BLaER1 treated with 17β-estradiol and CSF1 and Interleukin-3, amounts not matched to agents 10 nM and 100 nM (cell line): Measurements from ENCODE around the gene NAA80.
A peak's percentile ranks its signal among the peaks of the same experiment; 100 is the strongest.

Source experiments
- H3K27ac ChIP-seq, 11 experiments: shearing (Covaris generic); formaldehyde crosslinking; 2 replicates each; pipeline ENCODE4 v1.8.1; 2022
- H3K27me3 ChIP-seq, 11 experiments: shearing (Covaris generic); formaldehyde crosslinking; 2 replicates each; pipeline ENCODE4 v1.8.1; 2022
- H3K36me3 ChIP-seq, 11 experiments: shearing (Covaris generic); formaldehyde crosslinking; 2 replicates each; pipeline ENCODE4 v1.8.1; 2022
- H3K4me1 ChIP-seq, 10 experiments: shearing (Covaris generic); formaldehyde crosslinking; 2 replicates each; pipeline ENCODE4 v1.8.1; 2022
- H3K4me2 ChIP-seq, 11 experiments: shearing (Covaris generic); formaldehyde crosslinking; 2 replicates each; pipeline ENCODE4 v1.8.1; 2022
- H3K4me3 ChIP-seq, 10 experiments: shearing (Covaris generic); formaldehyde crosslinking; 2 replicates each; pipeline ENCODE4 v1.8.1; 2022
- H3K9ac ChIP-seq, 11 experiments: shearing (Covaris generic); formaldehyde crosslinking; 2 replicates each; pipeline ENCODE4 v1.8.1; 2022
- H3K9me3 ChIP-seq, 11 experiments: shearing (Covaris generic); formaldehyde crosslinking; replicated peaks in 1 of 11; 2 replicates each; pipeline ENCODE4 v1.8.1; 2022
- H4K20me1 ChIP-seq, 11 experiments: shearing (Covaris generic); formaldehyde crosslinking; 2 replicates each; pipeline ENCODE4 v1.8.1; 2022
- Cebpa-rat ChIP-seq, 11 experiments: shearing (Covaris generic); IDR thresholded peaks; 2 replicates each; pipeline ENCODE4 v1.8.1; 2022

The NAA80 gene

GRCh38 chr3:50334339-50335075 is 35.3 kb upstream of the NAA80 start:
- Histone ChIP-seq H3K4me3 (peak overlapping the region in 6 of 10 experiments; percentile 15 to 89 (median 84); a peak in 8 of 20 replicates), H3K9ac (peak overlapping the region; percentile 28 to 97 (median 92); a peak in 20 of 22 replicates), H3K4me1 (peaks cover 45 to 60% (median 55%) of the 10 kb centered on the region in 10 experiments), H3K27ac (peak overlapping the region in 7 of 11 experiments; percentile 3 to 37 (median 31); a peak in 7 of 22 replicates), H3K27me3 (peaks cover 0 to 4% (median under 1%) of the 10 kb centered on the region in 11 experiments; a peak in 8 of 22 replicates), H4K20me1 (peaks cover 74 to 78% (median 76%) of the 10 kb centered on the region in 11 experiments), H3K4me2 (peak overlapping the region; percentile 87 to 100 (median 98)), H3K36me3 (peaks cover 53 to 77% (median 71%) of the 10 kb centered on the region in 11 experiments), H3K9me3 (no peaks in the 10 kb centered on the region)
- TF ChIP-seq Cebpa-rat (IDR thresholded peaks at IDR 0.05): no peak

GRCh38 chr3:50333744-50334328 is 34.6 kb upstream of the NAA80 start:
- peak overlapping the region in 3 of 10 experiments; percentile 10 to 87 (median 26); a peak in 2 of 20 replicates for H3K4me3 ChIP-seq
- H4K20me1 ChIP-seq: peaks cover 74 to 84% (median 80%) of the 10 kb centered on the region in 11 experiments
- peak overlapping the region; percentile 28 to 97 (median 92); a peak in 21 of 22 replicates for H3K9ac ChIP-seq
- H3K36me3 ChIP-seq: peaks cover 58 to 84% (median 77%) of the 10 kb centered on the region in 11 experiments
- no peak for TF ChIP-seq Cebpa-rat (IDR thresholded peaks at IDR 0.05)
- peak overlapping the region; percentile 87 to 100 (median 98) for H3K4me2 ChIP-seq
- peaks cover 42 to 61% (median 54%) of the 10 kb centered on the region in 10 experiments for H3K4me1 ChIP-seq
- peak overlapping the region in 8 of 11 experiments; percentile 3 to 49 (median 31); a peak in 9 of 22 replicates for H3K27ac ChIP-seq
- H3K9me3 ChIP-seq: no peaks in the 10 kb centered on the region
- no peaks in the 10 kb centered on the region for H3K27me3 ChIP-seq

GRCh38 chr3:50331364-50331907 is 32.2 kb upstream of the NAA80 start:
- peaks cover 60 to 84% (median 76%) of the 10 kb centered on the region in 11 experiments for H3K36me3 ChIP-seq
- peaks cover 51 to 70% (median 59%) of the 10 kb centered on the region in 10 experiments for H3K4me1 ChIP-seq
- no peaks in the 10 kb centered on the region for H3K9me3 ChIP-seq
- H3K4me3 ChIP-seq: no peak overlapping the region
- H3K4me2 ChIP-seq: no peak overlapping the region
- H3K27ac ChIP-seq: no peak overlapping the region
- no peaks in the 10 kb centered on the region for H3K27me3 ChIP-seq
- peak overlapping the region in 4 of 11 experiments; percentile 7 to 92 (median 24); a peak in 2 of 22 replicates for H3K9ac ChIP-seq
- TF ChIP-seq Cebpa-rat (IDR thresholded peaks at IDR 0.05): no peak
- peaks cover 68 to 90% (median 83%) of the 10 kb centered on the region in 11 experiments for H4K20me1 ChIP-seq

- peaks cover 62 to 84% (median 78%) of the 10 kb centered on the region in 11 experiments for H3K36me3 ChIP-seq
- H4K20me1 ChIP-seq: peaks cover 57 to 86% (median 72%) of the 10 kb centered on the region in 11 experiments
- H3K4me2 ChIP-seq: no peak overlapping the region
- H3K4me1 ChIP-seq: peaks cover 42 to 70% (median 57%) of the 10 kb centered on the region in 10 experiments
- H3K9me3 ChIP-seq: no peaks in the 10 kb centered on the region
- peak overlapping the region in 2 of 11 experiments; percentile 5 to 31; a peak in 2 of 22 replicates for H3K9ac ChIP-seq
- H3K27me3 ChIP-seq: no peaks in the 10 kb centered on the region
- H3K4me3 ChIP-seq: no peak overlapping the region
- H3K27ac ChIP-seq: no peak overlapping the region
- no peak for TF ChIP-seq Cebpa-rat (IDR thresholded peaks at IDR 0.05)
These were observed 31.1 kb upstream of the NAA80 start for GRCh38 chr3:50330330-50330729.

GRCh38 chr3:50327943-50328691 is 28.9 kb upstream of the NAA80 start, which contains the start of gene TUSC2:
TUSC2 (minus strand) TSS chr3:50328223; CDS start chr3:50328099, 124 bp downstream.
- H3K4me1 ChIP-seq: peaks cover 32 to 70% (median 51%) of the 10 kb centered on the region in 10 experiments
- H3K36me3 ChIP-seq: peaks cover 48 to 76% (median 60%) of the 10 kb centered on the region in 11 experiments
- peak within 1 kb of the TSS; percentile 88 to 99 (median 92) for H3K4me3 ChIP-seq
- peaks cover 37 to 70% (median 50%) of the 10 kb centered on the region in 11 experiments for H4K20me1 ChIP-seq
- H3K9ac ChIP-seq: peak within 1 kb of the TSS; percentile 82 to 95 (median 90)
- no peaks in the 10 kb centered on the region for H3K9me3 ChIP-seq
- no peak for TF ChIP-seq Cebpa-rat (IDR thresholded peaks at IDR 0.05)
- H3K27ac ChIP-seq: peak within 1 kb of the TSS; percentile 67 to 86 (median 81)
- no peaks in the 10 kb centered on the region for H3K27me3 ChIP-seq
- peak within 1 kb of the TSS; percentile 93 to 100 (median 98) for H3K4me2 ChIP-seq

GRCh38 chr3:50327129-50327528 is 27.9 kb upstream of the NAA80 start:
- Histone ChIP-seq H3K27ac (peak overlapping the region; percentile 67 to 86 (median 81); a peak in 20 of 22 replicates), H3K27me3 (no peaks in the 10 kb centered on the region), H3K4me2 (peak overlapping the region; percentile 93 to 100 (median 98)), H3K4me1 (peaks cover 41 to 77% (median 60%) of the 10 kb centered on the region in 10 experiments), H3K9ac (peak overlapping the region; percentile 82 to 95 (median 90)), H3K4me3 (peak overlapping the region; percentile 88 to 99 (median 92)), H4K20me1 (peaks cover 28 to 60% (median 40%) of the 10 kb centered on the region in 11 experiments), H3K9me3 (no peaks in the 10 kb centered on the region), H3K36me3 (peaks cover 39 to 66% (median 50%) of the 10 kb centered on the region in 11 experiments)
- no peak for TF ChIP-seq Cebpa-rat (IDR thresholded peaks at IDR 0.05)

- Histone ChIP-seq H3K9ac (peak overlapping the region in 10 of 11 experiments; percentile 21 to 93 (median 86); a peak in 11 of 22 replicates), H4K20me1 (peaks cover 18 to 50% (median 31%) of the 10 kb centered on the region in 11 experiments; a peak in 20 of 22 replicates), H3K4me1 (peaks cover 46 to 81% (median 64%) of the 10 kb centered on the region in 10 experiments), H3K4me3 (no peak overlapping the region), H3K4me2 (peak overlapping the region in 6 of 11 experiments; percentile 10 to 100 (median 98); a peak in 8 of 22 replicates), H3K36me3 (peaks cover 30 to 56% (median 41%) of the 10 kb centered on the region in 11 experiments), H3K9me3 (no peaks in the 10 kb centered on the region), H3K27ac (no peak overlapping the region), H3K27me3 (no peaks in the 10 kb centered on the region)
- TF ChIP-seq Cebpa-rat (IDR thresholded peaks at IDR 0.05): no peak
These were observed 27.0 kb upstream of the NAA80 start for GRCh38 chr3:50326182-50326541.
